Ascending aorta (tissue), 2 donors: Measurements from ENCODE around the gene KIF26B. TPM values are rescaled to one million over a fixed set of nuclear protein-coding genes. Genes with fewer than 3 reads are reported as not detected.

ENCODE experiments used
- DNase-seq, 2 donors: peaks; one replicate each; pipeline ENCODE4 v3.0.0-alpha.2; 2019; ENCODE audit warnings: low spot score in 2 of 2
- H3K27ac ChIP-seq, 2 donors: fragments of 200-600 bp; sonication (generic); one replicate each; pipeline ENCODE4 v1.5.1; 2016 to 2017; ENCODE audit warnings: mild to moderate bottlenecking in 1 of 2
- H3K27me3 ChIP-seq: fragments of 200-600 bp; sonication (generic); one replicate; pipeline ENCODE4 v1.5.1; 2017
- H3K36me3 ChIP-seq, 2 donors: fragments of 200-600 bp; sonication (generic); one replicate each; pipeline ENCODE4 v1.5.1; 2016
- H3K4me1 ChIP-seq, 2 donors: fragments of 200-600 bp; sonication (generic); one replicate each; pipeline ENCODE4 v1.5.1; 2016 to 2017; ENCODE audit warnings: mild to moderate bottlenecking in 1 of 2
- H3K4me3 ChIP-seq, 2 donors: fragments of 200-600 bp; sonication (generic); one replicate each; pipeline ENCODE4 v1.5.1; 2016 to 2017; ENCODE audit warnings: mild to moderate bottlenecking in 1 of 2
- H3K9me3 ChIP-seq, 2 donors: fragments of 200-600 bp; sonication (generic); one replicate each; pipeline ENCODE4 v1.5.1; 2016
- intact Hi-C: fragments of 100-400 bp; cut with DNase I; formaldehyde crosslinking; loops from one replicate; pipeline ENCODE4 v1.15.1; 2023
- total RNA-seq: library from RNA; depleted of rRNA; stranded (reverse); fragments of >200 nt; gene quantifications from one replicate; pipeline ENCODE4 v1.1.0, GENCODE V29; 2016
- TF ChIP-seq, protein P1 (sequence below), 3 experiments: fragments of 200-600 bp in 2 of 3; fragments of 450-650 bp in 1 of 3; sonication (generic) in 2 of 3; IDR thresholded peaks; one replicate each; pipeline ENCODE4 v1.5.1; 2016 to 2019; ENCODE audit warnings: antibody characterized with exemption in 3 of 3, mild to moderate bottlenecking in 1 of 3, moderate library complexity in 1 of 3

The KIF26B gene
- total RNA-seq, 1 donor from 2014 or later, result not detected

DNA sequence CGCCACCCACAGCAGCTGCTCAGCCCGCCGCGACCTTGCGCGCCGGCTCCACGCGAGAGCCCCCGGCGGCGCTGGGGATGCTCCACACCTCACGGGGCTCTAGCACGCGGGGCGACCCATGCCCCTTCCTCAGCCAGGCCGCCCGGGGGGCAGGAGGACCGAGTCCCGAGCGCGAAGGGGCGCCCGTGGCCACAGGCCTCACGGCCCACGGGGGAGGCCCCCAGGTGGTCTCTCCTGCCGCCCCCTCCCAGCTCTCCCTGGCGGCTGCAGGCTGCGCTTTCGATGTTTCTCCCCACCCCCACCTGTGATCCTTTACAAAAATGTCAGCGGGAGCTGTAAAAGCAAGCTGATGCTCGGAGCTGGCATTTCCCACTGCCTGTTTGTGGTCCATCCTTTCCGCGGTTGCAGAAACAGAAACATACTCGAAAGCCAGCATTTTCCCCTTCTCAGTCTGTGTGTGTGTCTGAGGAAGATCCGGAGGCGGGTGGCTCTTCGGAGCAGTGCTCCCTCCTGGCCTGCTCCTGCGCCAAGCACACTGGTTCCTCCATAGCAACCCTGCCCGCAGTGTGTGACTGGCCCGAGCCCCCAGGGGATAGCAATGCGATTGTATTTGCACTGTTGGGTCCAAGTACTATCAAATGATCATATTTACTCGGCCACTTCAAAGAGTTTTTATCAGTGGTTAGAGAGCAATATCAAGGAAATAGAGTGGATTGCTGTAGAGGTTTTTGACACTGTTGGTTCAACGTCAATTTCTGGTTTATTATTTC, 2.1 kb downstream of the KIF26B start:
- peaks cover 9% of the 10 kb centered on the region for H3K27me3 ChIP-seq
- intact Hi-C loops, result no loop called here
- peak overlapping the region; percentile 70 to 71 for H3K4me3 ChIP-seq
- H3K4me1 ChIP-seq, result peaks cover 8 to 22% of the 10 kb centered on the region in 2 donors
- H3K27ac ChIP-seq, result no peak overlapping the region
- no peak for DNase-seq
- TF ChIP-seq, protein P1, sequence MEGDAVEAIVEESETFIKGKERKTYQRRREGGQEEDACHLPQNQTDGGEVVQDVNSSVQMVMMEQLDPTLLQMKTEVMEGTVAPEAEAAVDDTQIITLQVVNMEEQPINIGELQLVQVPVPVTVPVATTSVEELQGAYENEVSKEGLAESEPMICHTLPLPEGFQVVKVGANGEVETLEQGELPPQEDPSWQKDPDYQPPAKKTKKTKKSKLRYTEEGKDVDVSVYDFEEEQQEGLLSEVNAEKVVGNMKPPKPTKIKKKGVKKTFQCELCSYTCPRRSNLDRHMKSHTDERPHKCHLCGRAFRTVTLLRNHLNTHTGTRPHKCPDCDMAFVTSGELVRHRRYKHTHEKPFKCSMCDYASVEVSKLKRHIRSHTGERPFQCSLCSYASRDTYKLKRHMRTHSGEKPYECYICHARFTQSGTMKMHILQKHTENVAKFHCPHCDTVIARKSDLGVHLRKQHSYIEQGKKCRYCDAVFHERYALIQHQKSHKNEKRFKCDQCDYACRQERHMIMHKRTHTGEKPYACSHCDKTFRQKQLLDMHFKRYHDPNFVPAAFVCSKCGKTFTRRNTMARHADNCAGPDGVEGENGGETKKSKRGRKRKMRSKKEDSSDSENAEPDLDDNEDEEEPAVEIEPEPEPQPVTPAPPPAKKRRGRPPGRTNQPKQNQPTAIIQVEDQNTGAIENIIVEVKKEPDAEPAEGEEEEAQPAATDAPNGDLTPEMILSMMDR (IDR thresholded peaks at IDR 0.05), result no peak
- no peaks in the 10 kb centered on the region for H3K36me3 ChIP-seq
- no peaks in the 10 kb centered on the region for H3K9me3 ChIP-seq

DNA sequence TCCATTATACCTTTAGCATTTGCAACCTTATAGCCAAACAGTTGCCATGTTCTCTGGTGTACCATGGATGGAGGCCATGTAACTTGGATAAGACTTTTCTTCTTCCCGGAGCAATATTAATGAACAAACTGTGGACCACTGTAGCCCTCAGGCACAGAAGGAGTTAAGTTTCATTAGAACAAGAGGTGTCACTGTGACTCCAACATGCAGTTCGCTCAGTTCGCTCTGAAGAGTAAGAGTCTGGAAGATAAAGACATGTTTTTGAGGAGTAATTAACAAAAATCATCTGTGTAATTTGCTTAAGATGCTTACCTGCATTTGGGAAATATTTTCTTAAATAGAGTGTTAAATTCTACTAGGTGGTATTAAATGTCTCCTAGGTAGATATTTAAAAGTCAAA, 4.1 kb downstream of the KIF26B start:
- Histone ChIP-seq H3K4me3 (no peak overlapping the region), H3K36me3 (no peaks in the 10 kb centered on the region), H3K9me3 (no peaks in the 10 kb centered on the region), H3K27me3 (peaks cover 9% of the 10 kb centered on the region), H3K4me1 (peaks cover 8 to 19% of the 10 kb centered on the region in 2 donors), H3K27ac (no peak overlapping the region)
- intact Hi-C loops, result no loop called here
- DNase-seq, result no peak
- TF ChIP-seq, protein P1 (IDR thresholded peaks at IDR 0.05), result no peak

DNA sequence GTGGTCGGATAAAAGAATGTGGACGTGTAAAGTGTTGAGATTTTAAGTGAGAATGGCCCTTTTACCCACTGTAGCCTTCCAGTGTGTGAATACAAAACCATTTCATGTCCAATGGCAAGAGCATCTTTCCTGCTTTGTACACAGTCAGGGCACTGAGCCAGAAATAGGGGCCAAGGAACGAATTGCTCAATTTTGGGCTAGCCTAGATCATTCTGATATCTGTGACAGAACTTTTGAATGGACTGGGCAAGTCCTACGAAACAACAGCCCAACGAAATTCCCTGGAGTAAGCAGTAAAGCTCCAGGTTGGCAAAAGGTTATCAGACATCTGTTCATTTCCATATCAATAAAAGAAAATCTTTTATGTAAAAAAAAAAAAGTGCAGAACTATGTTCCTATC, 5.5 kb downstream of the KIF26B start:
- H3K27ac ChIP-seq, result no peak overlapping the region
- H3K4me3 ChIP-seq, result no peak overlapping the region
- TF ChIP-seq, protein P1 (IDR thresholded peaks at IDR 0.05), result no peak
- no peaks in the 10 kb centered on the region for H3K36me3 ChIP-seq
- H3K4me1 ChIP-seq, result peaks cover 5 to 11% of the 10 kb centered on the region in 2 donors
- no peak for DNase-seq
- no peaks in the 10 kb centered on the region for H3K27me3 ChIP-seq
- intact Hi-C loops, result no loop called here
- no peaks in the 10 kb centered on the region for H3K9me3 ChIP-seq

DNA sequence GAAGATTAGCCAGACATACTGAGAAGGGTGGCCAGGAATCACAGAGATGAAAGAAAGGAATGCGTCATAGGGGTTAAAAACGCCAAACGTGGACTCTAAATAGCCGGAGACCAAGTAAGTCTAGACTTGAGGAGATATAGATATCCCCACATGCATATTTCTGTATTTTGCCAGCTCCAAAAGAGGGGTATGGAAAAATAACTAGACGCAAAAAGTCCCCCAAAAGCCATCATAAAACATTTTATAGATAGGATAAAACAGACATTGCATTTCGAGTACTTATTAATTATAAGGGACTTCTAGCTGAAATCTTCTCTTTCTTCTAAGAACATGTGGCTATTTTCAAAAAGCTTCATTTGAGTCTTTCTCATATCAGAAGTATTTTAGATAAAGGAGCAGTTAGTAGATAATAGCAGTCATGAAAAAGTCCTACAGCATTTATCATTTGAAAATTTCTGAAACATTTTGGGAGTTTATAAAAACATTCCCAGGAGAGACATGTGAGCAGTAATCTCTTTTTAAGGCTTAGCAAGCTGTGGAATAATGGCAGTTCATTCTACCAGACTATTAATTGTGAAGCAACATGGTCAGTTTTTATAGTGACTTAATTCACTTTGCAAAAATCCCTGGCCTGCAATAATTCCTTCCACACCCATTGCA, 6.1 kb downstream of the KIF26B start:
- DNase-seq, result no peak
- no peaks in the 10 kb centered on the region for H3K36me3 ChIP-seq
- H3K9me3 ChIP-seq, result no peaks in the 10 kb centered on the region
- H3K4me3 ChIP-seq, result no peak overlapping the region
- TF ChIP-seq, protein P1 (IDR thresholded peaks at IDR 0.05), result no peak
- H3K4me1 ChIP-seq, result peaks cover 5% of the 10 kb centered on the region in 2 donors
- intact Hi-C loops, result no loop called here
- no peak overlapping the region for H3K27ac ChIP-seq
- no peaks in the 10 kb centered on the region for H3K27me3 ChIP-seq

- H3K9me3 ChIP-seq, result no peaks in the 10 kb centered on the region
- H3K4me1 ChIP-seq, result no peaks in the 10 kb centered on the region
- intact Hi-C loops, result no loop called here
- no peaks in the 10 kb centered on the region for H3K27me3 ChIP-seq
- TF ChIP-seq, protein P1 (IDR thresholded peaks at IDR 0.05), result no peak
- no peak overlapping the region for H3K4me3 ChIP-seq
- H3K36me3 ChIP-seq, result no peaks in the 10 kb centered on the region
- no peak for DNase-seq
- no peak overlapping the region for H3K27ac ChIP-seq
These were observed 7.1 kb downstream of the KIF26B start for GRCh38 chr1:245161866-245162265.
